Transverse colon (tissue), 4 donors: Measurements from ENCODE around the gene TNP2. TPM values are rescaled to one million over a fixed set of nuclear protein-coding genes. Genes with fewer than 3 reads are reported as not detected.

ENCODE experiments used
- DNase-seq: peaks from one replicate; pipeline ENCODE4 v3.0.0-alpha.2; 2019
- H3K27ac ChIP-seq, 4 donors: fragments of 200-600 bp; sonication (generic); 2 replicates each; pipeline ENCODE4 v1.5.1; 2016 to 2018; ENCODE audit warnings: inconsistent platforms in 4 of 4
- H3K27me3 ChIP-seq: fragments of 200-600 bp; sonication (generic); 2 replicates; pipeline ENCODE4 v1.5.1; 2017; ENCODE audit warnings: inconsistent platforms
- H3K36me3 ChIP-seq, 4 donors: fragments of 200-600 bp; sonication (generic); 2 replicates each; pipeline ENCODE4 v1.5.1; 2017 to 2019; ENCODE audit warnings: inconsistent platforms in 4 of 4
- H3K4me1 ChIP-seq, 4 donors: fragments of 200-600 bp; sonication (generic); 2 replicates each; pipeline ENCODE4 v1.5.1; 2017 to 2020; ENCODE audit warnings: inconsistent platforms in 4 of 4
- H3K4me3 ChIP-seq, 4 donors: fragments of 200-600 bp; sonication (generic); 1 replicate in 1 of 4; 2 replicates in 3 of 4; pipeline versions ENCODE4 v1.5.1 to v1.6.1; 2017 to 2019; ENCODE audit warnings: inconsistent platforms in 4 of 4
- H3K9me3 ChIP-seq, 2 donors: fragments of 200-600 bp; sonication (generic); 2 replicates each; pipeline ENCODE4 v1.5.1; 2017 to 2019; ENCODE audit warnings: inconsistent platforms in 2 of 2
- CTCF ChIP-seq, 5 experiments: fragments of 200-600 bp in 3 of 5; fragments of 450-650 bp in 2 of 5; sonication (generic) in 3 of 5; IDR thresholded peaks; 1 replicate in 2 of 5; 2 replicates in 3 of 5; pipeline ENCODE4 v1.5.1; 2016 to 2017; ENCODE audit warnings: antibody characterized with exemption in 5 of 5, inconsistent platforms in 3 of 5, mild to moderate bottlenecking in 2 of 5, moderate library complexity in 1 of 5
- EP300 ChIP-seq: sonication (generic); formaldehyde crosslinking; IDR thresholded peaks from one replicate; pipeline ENCODE4 v1.6.1; 2017; ENCODE audit warnings: antibody characterized with exemption, low read depth
- POLR2A ChIP-seq: fragments of 450-650 bp; IDR thresholded peaks from one replicate; pipeline ENCODE4 v1.6.1; 2016; ENCODE audit warnings: antibody characterized with exemption, mild to moderate bottlenecking, moderate library complexity
- POLR2AphosphoS5 ChIP-seq, 3 donors: sonication (generic); formaldehyde crosslinking; IDR thresholded peaks; one replicate each; pipeline ENCODE4 v1.6.1; 2016; ENCODE audit warnings: antibody characterized with exemption in 3 of 3
- WGBS, 2 donors: methylation state at CpG; one replicate each; pipeline ENCODE4 v1.1.5; 2018; ENCODE audit warnings: low coverage in 1 of 2; 5-methylcytosine and 5-hydroxymethylcytosine counted together
- in situ Hi-C, 4 donors: fragments of 200-750 bp; cut with MboI; loops; one replicate each; pipeline versions ENCODE4 v1.15.0 to v1.15.1; 2017; ENCODE audit warnings: low sequenced_read_pairs in 3 of 4, low pct_ligation_motif_present in 1 of 4, low pct_unique_long_range_greater_than_20kb in 1 of 4
- intact Hi-C: fragments of 100-400 bp; cut with DNase I; formaldehyde crosslinking; loops from one replicate; pipeline ENCODE4 v1.15.1; 2023; ENCODE audit warnings: low total_unique reads
- total RNA-seq, 4 donors: library from RNA; depleted of rRNA; stranded (reverse); fragments of >200 nt; gene quantifications; one replicate each; pipeline ENCODE4 v1.1.0, GENCODE V29; 2016

TNP2 gene
- total RNA-seq, 4 donors from 2014 or later = not detected

GRCh38 chr16:11276143-11276895, 7.2 kb upstream of the TNP2 start, which contains the start of gene PRM2:
PRM2 (minus strand) TSS chr16:11276480; CDS start chr16:11276370, 110 bp downstream.
- WGBS, 2 donors = 92 to 94% methylated on average over 6 to 23 of the region's 26 CpGs
- peaks cover 0 to 6% (median 0%) of the 10 kb centered on the region in 4 donors for H3K4me1 ChIP-seq
- TF ChIP-seq POLR2AphosphoS5 (IDR thresholded peaks at IDR 0.05) (no peak), EP300 (no peak), CTCF (IDR thresholded peaks at IDR 0.05) (no peak), POLR2A (no peak)
- H3K27me3 ChIP-seq = no peaks in the 10 kb centered on the region
- in situ Hi-C loops (no loop called here), intact Hi-C loops (no loop called here)
- no peak for DNase-seq
- H3K36me3 ChIP-seq = no peaks in the 10 kb centered on the region
- H3K4me3 ChIP-seq = no peak within 1 kb of the TSS
- no peak within 1 kb of the TSS for H3K27ac ChIP-seq
- H3K9me3 ChIP-seq = no peaks in the 10 kb centered on the region

- H3K27ac ChIP-seq = no peak overlapping the region
- no peak overlapping the region for H3K4me3 ChIP-seq
- in situ Hi-C loops (loop anchor here in 2 of 4 donors (25.0 kb wide), 1 partner anchor 87 kb away; no protein-coding TSS in a partner anchor), intact Hi-C loops (no loop called here)
- WGBS, 2 donors = 93% methylated on average over 3 to 7 of the region's 7 CpGs
- H3K27me3 ChIP-seq = no peaks in the 10 kb centered on the region
- no peaks in the 10 kb centered on the region for H3K36me3 ChIP-seq
- H3K9me3 ChIP-seq = no peaks in the 10 kb centered on the region
- DNase-seq = no peak
- peaks cover 0 to 6% (median 0%) of the 10 kb centered on the region in 4 donors for H3K4me1 ChIP-seq
- TF ChIP-seq EP300 (no peak), CTCF (IDR thresholded peaks at IDR 0.05) (no peak), POLR2A (no peak), POLR2AphosphoS5 (IDR thresholded peaks at IDR 0.05) (no peak)
These were observed 5.8 kb upstream of the TNP2 start for GRCh38 chr16:11274964-11275363.

GRCh38 chr16:11273721-11274324, 4.7 kb upstream of the TNP2 start:
- no peaks in the 10 kb centered on the region for H3K27me3 ChIP-seq
- H3K9me3 ChIP-seq = no peaks in the 10 kb centered on the region

More at GRCh38 chr16:11273721-11274324, 4.7 kb upstream of the TNP2 start:
- H3K27ac ChIP-seq = no peak overlapping the region
- intact Hi-C loops = no loop called here
- H3K4me3 ChIP-seq = no peak overlapping the region
- no peak for TF ChIP-seq EP300
- no peak for TF ChIP-seq CTCF (IDR thresholded peaks at IDR 0.05)
- TF ChIP-seq POLR2A = no peak
- no peak for TF ChIP-seq POLR2AphosphoS5 (IDR thresholded peaks at IDR 0.05)
- in situ Hi-C loops = loop anchor here in 2 of 4 donors (25.0 kb wide), 1 partner anchor 88 kb away; no protein-coding TSS in a partner anchor
- no peak for DNase-seq
- 57% methylated on average over 3 of the region's 3 CpGs; no CpG with 5 or more reads in 1 of the 2 donors for WGBS, 2 donors
- no peaks in the 10 kb centered on the region for H3K4me1 ChIP-seq
- no peaks in the 10 kb centered on the region for H3K36me3 ChIP-seq
